ENCODE measurements around the gene CAMKMT.

GRCh38 chr2:44351088-44351487 lies 10.7 kb upstream of the CAMKMT start:
- no peak for TF ChIP-seq CTCF (IDR thresholded peaks at IDR 0.05)
- no peak for TF ChIP-seq POLR2A (IDR thresholded peaks at IDR 0.05)
- TF ChIP-seq EP300 (IDR thresholded peaks at IDR 0.05): no peak
